Measurements from ENCODE around the gene MALT1.
"Not testable (repeated sequence)": the region's sequence is repeated elsewhere in the genome, so short reads cannot be mapped to it uniquely, and the experiment has no call there.

Gene MALT1, protein sequence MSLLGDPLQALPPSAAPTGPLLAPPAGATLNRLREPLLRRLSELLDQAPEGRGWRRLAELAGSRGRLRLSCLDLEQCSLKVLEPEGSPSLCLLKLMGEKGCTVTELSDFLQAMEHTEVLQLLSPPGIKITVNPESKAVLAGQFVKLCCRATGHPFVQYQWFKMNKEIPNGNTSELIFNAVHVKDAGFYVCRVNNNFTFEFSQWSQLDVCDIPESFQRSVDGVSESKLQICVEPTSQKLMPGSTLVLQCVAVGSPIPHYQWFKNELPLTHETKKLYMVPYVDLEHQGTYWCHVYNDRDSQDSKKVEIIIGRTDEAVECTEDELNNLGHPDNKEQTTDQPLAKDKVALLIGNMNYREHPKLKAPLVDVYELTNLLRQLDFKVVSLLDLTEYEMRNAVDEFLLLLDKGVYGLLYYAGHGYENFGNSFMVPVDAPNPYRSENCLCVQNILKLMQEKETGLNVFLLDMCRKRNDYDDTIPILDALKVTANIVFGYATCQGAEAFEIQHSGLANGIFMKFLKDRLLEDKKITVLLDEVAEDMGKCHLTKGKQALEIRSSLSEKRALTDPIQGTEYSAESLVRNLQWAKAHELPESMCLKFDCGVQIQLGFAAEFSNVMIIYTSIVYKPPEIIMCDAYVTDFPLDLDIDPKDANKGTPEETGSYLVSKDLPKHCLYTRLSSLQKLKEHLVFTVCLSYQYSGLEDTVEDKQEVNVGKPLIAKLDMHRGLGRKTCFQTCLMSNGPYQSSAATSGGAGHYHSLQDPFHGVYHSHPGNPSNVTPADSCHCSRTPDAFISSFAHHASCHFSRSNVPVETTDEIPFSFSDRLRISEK

GRCh38 chr18:58671111-58671631 is at the start of gene MALT1:
TSS of gene MALT1 (plus strand) at chr18:58671465. CDS start at chr18:58671644, 179 bp downstream.
- DNase-seq (ENCODE audit: low spot score) = peak; percentile 96

GRCh38 chr18:58624011-58624410 is 47.3 kb upstream of the MALT1 start:
- peak; percentile 44 for DNase-seq (ENCODE audit: low spot score)

- DNase-seq (ENCODE audit: low spot score) = no peak
Measured at GRCh38 chr18:58625839-58626238, 45.4 kb upstream of the MALT1 start.

- DNase-seq (ENCODE audit: low spot score) = no peak
Measured at GRCh38 chr18:58630071-58630470, 41.2 kb upstream of the MALT1 start.

DNA sequence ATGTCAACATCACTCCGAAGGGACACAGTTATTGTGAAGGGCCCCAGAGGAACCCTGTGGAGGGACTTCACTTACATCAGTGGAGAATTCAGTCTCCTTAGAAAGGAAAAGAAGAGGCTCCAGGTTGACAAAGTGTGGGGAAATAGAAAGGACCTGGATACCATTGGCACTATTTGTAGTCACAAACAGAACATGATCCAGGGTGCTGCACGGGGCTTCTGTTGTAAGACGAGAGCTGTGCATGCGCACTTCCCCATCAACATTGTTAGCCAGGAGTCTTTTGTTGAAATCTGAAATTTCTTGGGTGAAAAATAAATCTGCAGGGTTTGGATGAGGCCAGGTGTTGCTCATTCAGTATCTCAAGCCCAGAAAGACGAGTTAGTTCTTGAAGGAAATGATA is 40.0 kb upstream of the MALT1 start:
- DNase-seq (ENCODE audit: low spot score) = no peak

DNA sequence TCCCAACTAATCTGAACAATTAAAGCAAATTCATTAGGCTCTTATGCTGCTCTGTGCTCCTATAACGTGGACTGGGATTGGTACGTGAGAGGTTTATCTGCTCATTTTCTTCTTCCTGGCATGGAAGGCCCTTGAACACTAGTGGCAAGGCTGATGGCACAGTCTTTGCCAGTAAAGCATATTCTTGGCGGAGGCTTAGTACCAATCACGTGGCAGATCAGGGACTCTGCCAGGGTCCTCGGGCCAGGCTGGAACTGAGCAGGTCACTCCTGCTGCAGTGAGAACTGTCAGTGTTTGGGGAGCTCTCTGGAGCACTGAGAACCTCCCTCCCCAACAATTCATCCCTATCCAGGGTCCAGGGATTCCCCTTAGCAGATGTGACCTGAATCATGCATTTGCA is 38.7 kb upstream of the MALT1 start:
- DNase-seq (ENCODE audit: low spot score) = no peak

DNA sequence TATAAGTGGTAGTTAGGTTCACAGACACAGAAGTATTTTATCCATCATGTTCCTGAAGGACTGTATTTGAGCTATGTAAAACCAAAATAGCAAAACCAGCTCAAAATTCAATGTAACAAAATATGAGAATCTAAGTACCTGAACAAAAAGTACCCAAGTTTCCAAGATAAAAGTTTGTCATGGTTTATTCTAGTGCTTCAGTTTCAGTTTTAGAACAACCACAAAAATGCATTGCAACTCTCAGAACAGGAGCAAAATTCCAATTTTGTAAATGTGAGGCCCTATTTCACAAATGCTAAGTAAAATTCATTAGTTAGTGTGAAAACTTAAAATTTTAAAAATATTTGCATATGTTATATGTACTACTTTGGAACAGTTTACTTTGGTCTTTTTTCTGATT is 37.4 kb upstream of the MALT1 start:
- no peak for DNase-seq (ENCODE audit: low spot score)

DNA sequence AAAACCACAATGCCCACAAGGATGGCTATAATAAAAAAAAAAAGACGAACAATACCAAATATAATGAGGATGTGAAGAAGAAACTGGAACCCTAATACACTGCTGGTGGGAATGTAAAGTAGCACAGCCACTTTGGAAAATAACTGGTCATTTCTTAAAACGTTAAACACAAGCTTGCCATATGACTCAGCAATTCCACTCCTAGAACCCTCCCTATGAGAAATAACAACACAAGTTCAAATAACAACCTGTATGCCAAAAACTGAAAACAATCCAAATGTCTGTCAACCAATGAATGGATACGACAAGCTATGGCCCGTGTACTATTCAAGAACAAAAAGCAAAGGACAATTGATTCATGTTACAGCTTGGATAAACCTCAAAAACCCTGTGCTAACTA is 35.4 kb upstream of the MALT1 start:
- DNase-seq (ENCODE audit: low spot score) = peak; percentile 32

GRCh38 chr18:58637197-58637596 is 34.1 kb upstream of the MALT1 start:
- DNase-seq (ENCODE audit: low spot score) = no peak

- no peak for DNase-seq (ENCODE audit: low spot score)
Measured at GRCh38 chr18:58637946-58638345, 33.3 kb upstream of the MALT1 start.

GRCh38 chr18:58638441-58638840 is 32.8 kb upstream of the MALT1 start:
- DNase-seq (ENCODE audit: low spot score) = peak; percentile 67

DNA sequence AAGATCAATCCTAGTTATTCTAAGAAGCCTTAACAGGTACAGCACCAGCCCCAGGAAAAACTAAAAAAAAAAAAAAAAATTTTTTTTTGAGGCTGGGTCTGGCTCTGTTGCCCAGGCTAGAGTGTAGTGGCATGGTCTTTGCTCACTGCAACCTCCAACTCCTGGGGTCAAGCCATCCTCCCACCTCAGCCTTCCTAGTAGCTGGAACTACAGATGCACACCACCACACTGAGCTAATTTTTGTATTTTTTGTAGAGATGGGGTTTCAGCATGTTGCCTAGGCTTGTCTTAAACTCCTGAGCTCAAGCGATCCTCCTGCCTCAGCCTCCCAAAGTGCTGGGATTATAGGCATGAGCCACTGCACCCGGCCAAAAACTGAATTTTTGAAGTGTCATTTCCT is 32.0 kb upstream of the MALT1 start:
- DNase-seq (ENCODE audit: low spot score) = no peak

- DNase-seq (ENCODE audit: low spot score) = peak; percentile 44
Measured at GRCh38 chr18:58639751-58640427, 31.4 kb upstream of the MALT1 start.

DNA sequence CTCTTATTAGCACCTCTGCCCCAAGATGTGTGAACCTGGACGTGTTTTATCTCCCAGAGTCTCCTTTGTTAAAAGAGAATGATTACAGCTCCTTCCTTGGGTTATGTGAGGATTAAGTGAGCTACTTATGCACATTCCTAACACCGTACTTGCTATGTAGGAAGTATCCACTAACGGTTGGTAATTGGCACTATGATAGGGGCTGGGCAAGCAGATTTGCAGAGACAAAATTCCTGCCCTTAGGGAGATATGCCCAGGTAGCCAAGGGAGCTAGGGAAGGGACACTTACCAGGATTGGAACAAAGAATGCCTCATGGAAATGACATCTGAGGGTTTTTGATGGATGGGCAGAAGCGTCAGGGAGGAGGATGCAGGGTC is 30.8 kb upstream of the MALT1 start:
- DNase-seq (ENCODE audit: low spot score) = peak; percentile 12

GRCh38 chr18:58640891-58641610 is 30.2 kb upstream of the MALT1 start:
- DNase-seq (ENCODE audit: low spot score) = no peak

DNA sequence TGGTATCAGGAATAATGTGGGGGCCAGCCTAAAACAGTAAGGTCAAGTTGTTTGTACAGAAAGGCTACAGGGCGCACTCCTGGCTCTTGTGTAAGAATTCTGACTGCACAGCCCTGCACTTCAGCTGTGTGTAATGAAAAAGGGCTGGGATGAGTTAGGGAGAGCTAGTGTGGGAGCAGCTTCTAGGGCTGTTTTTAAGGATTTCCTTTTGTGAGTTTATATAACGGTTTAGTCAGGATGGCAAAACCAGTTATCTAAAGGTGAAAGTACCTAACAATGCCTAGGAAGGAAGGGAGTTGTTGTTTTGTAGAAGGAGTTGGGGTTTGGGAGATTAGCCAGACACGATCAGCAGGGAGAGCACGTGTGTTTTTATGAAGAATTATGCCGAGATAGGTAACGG is 27.7 kb upstream of the MALT1 start:
- not testable (repeated sequence) for DNase-seq (ENCODE audit: low spot score)

GRCh38 chr18:58645398-58645797 is 25.9 kb upstream of the MALT1 start:
- DNase-seq (ENCODE audit: low spot score) = peak; percentile 85

- DNase-seq (ENCODE audit: low spot score) = no peak
Measured at GRCh38 chr18:58646334-58646862, 24.9 kb upstream of the MALT1 start.

GRCh38 chr18:58649966-58650816 is 21.1 kb upstream of the MALT1 start:
- no peak for DNase-seq (ENCODE audit: low spot score)

DNA sequence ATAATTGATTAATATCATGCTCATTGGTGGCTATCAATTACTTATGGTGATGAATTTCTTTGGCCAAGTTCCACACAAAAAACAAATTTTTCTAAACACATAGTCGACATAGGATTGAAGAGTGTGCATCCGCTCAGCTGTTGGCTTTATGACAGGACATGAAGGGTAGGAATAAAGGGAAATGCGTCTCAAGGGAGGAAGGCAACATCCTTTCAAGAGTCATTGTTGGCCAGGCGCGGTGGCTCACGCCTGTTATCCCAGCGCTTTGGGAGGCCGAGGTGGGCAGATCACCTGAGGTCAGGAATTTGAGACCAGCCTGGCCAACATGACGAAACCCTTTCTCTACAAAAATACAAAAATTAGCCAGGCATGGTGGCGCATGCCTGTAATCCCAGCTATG is 20.4 kb upstream of the MALT1 start:
- DNase-seq (ENCODE audit: low spot score) = not testable (repeated sequence)

Data from kidney tubule cell (primary cell).